Osteocyte (in vitro differentiated cells): Measurements from ENCODE around the gene SPRYD4. TPM values are rescaled to one million over a fixed set of nuclear protein-coding genes. Genes with fewer than 3 reads are reported as not detected.

Source experiments
- DNase-seq: peaks from one replicate; pipeline ENCODE4 v3.0.0; 2021; ENCODE audit warnings: mixed read lengths; ENCODE audit not compliant: unreplicated experiment; ENCODE audit errors: extremely low spot score
- H3K27ac Mint-ChIP-seq: one replicate; pipeline ENCODE4 v1.8.0; 2021; ENCODE audit warnings: mild to moderate bottlenecking, mixed read lengths; ENCODE audit not compliant: unreplicated experiment
- H3K27me3 Mint-ChIP-seq: one replicate; pipeline ENCODE4 v1.8.0; 2021; ENCODE audit warnings: mixed read lengths; ENCODE audit not compliant: unreplicated experiment
- H3K36me3 Mint-ChIP-seq: one replicate; pipeline ENCODE4 v1.8.0; 2021; ENCODE audit warnings: mixed read lengths; ENCODE audit not compliant: unreplicated experiment
- H3K4me1 Mint-ChIP-seq: one replicate; pipeline ENCODE4 v1.8.0; 2021; ENCODE audit warnings: mixed read lengths; ENCODE audit not compliant: unreplicated experiment
- H3K4me3 Mint-ChIP-seq: one replicate; pipeline ENCODE4 v1.8.0; 2021; ENCODE audit warnings: mild to moderate bottlenecking, moderate library complexity, mixed read lengths; ENCODE audit not compliant: unreplicated experiment
- H3K9me3 Mint-ChIP-seq: one replicate; pipeline ENCODE4 v1.8.0; 2021; ENCODE audit warnings: mixed read lengths; ENCODE audit not compliant: unreplicated experiment
- CTCF ChIP-seq: fragments of 200-600 bp; sonication (generic); IDR thresholded peaks from 2 replicates; pipeline ENCODE4 v1.5.0; 2021; ENCODE audit warnings: antibody characterized with exemption, mild to moderate bottlenecking, moderate library complexity
- total RNA-seq: library from RNA; stranded (reverse); gene quantifications from 2 replicates; pipeline ENCODE4 v1.2.1, GENCODE V29; 2021

The SPRYD4 gene
- total RNA-seq, 1 donor from 2014 or later, result 2.7 TPM

GRCh38 chr12:56476972-56477432 is 8.6 kb downstream of the SPRYD4 start:
- Mint-ChIP-seq H3K27ac (no peak overlapping the region), H3K9me3 (no peaks in the 10 kb centered on the region), H3K36me3 (no peaks in the 10 kb centered on the region), H3K27me3 (no peaks in the 10 kb centered on the region), H3K4me1 (no peaks in the 10 kb centered on the region), H3K4me3 (no peak overlapping the region)
- no peak for TF ChIP-seq CTCF
- DNase-seq, result no peak

GRCh38 chr12:56477521-56478225 is 9.3 kb downstream of the SPRYD4 start:
- Mint-ChIP-seq H3K4me1 (no peaks in the 10 kb centered on the region), H3K36me3 (no peaks in the 10 kb centered on the region), H3K27ac (no peak overlapping the region), H3K4me3 (no peak overlapping the region), H3K27me3 (no peaks in the 10 kb centered on the region), H3K9me3 (no peaks in the 10 kb centered on the region)
- no peak for TF ChIP-seq CTCF
- DNase-seq, result no peak

- Mint-ChIP-seq H3K27ac (no peak overlapping the region), H3K9me3 (no peaks in the 10 kb centered on the region)
- DNase-seq, result no peak
These were observed 11.2 kb downstream of the SPRYD4 start for GRCh38 chr12:56479625-56480024.

GRCh38 chr12:56484566-56484965 is 16.2 kb downstream of the SPRYD4 start:
- H3K9me3 Mint-ChIP-seq, result no peaks in the 10 kb centered on the region
- peaks cover 13% of the 10 kb centered on the region for H3K4me1 Mint-ChIP-seq
- no peak for DNase-seq
- peaks cover 34% of the 10 kb centered on the region for H3K27me3 Mint-ChIP-seq
- H3K4me3 Mint-ChIP-seq, result no peak overlapping the region
- H3K36me3 Mint-ChIP-seq, result no peaks in the 10 kb centered on the region
- H3K27ac Mint-ChIP-seq, result no peak overlapping the region
- no peak for TF ChIP-seq CTCF

More at GRCh38 chr12:56479625-56480024, 11.2 kb downstream of the SPRYD4 start:
- Mint-ChIP-seq H3K36me3 (no peaks in the 10 kb centered on the region), H3K27me3 (no peaks in the 10 kb centered on the region), H3K4me3 (no peak overlapping the region), H3K4me1 (no peaks in the 10 kb centered on the region)
- no peak for TF ChIP-seq CTCF

- peaks cover 13% of the 10 kb centered on the region for H3K4me1 Mint-ChIP-seq
- H3K4me3 Mint-ChIP-seq, result no peak overlapping the region
- H3K27me3 Mint-ChIP-seq, result peaks cover 51% of the 10 kb centered on the region
- H3K9me3 Mint-ChIP-seq, result no peaks in the 10 kb centered on the region
- no peaks in the 10 kb centered on the region for H3K36me3 Mint-ChIP-seq
- no peak for TF ChIP-seq CTCF
- H3K27ac Mint-ChIP-seq, result no peak overlapping the region
- DNase-seq, result no peak
These were observed 18.3 kb downstream of the SPRYD4 start for GRCh38 chr12:56486694-56487093.
